COLO829 (cell line): ENCODE results near the gene MXRA8.
"Not testable (repeated sequence)": the region's sequence is repeated elsewhere in the genome, so short reads cannot be mapped to it uniquely, and the experiment has no call there.

ENCODE experiments used
- DNase-seq: peaks from one replicate; pipeline ENCODE4 v3.0.0; 2012; ENCODE audit warnings: low spot score

Gene MXRA8

DNA sequence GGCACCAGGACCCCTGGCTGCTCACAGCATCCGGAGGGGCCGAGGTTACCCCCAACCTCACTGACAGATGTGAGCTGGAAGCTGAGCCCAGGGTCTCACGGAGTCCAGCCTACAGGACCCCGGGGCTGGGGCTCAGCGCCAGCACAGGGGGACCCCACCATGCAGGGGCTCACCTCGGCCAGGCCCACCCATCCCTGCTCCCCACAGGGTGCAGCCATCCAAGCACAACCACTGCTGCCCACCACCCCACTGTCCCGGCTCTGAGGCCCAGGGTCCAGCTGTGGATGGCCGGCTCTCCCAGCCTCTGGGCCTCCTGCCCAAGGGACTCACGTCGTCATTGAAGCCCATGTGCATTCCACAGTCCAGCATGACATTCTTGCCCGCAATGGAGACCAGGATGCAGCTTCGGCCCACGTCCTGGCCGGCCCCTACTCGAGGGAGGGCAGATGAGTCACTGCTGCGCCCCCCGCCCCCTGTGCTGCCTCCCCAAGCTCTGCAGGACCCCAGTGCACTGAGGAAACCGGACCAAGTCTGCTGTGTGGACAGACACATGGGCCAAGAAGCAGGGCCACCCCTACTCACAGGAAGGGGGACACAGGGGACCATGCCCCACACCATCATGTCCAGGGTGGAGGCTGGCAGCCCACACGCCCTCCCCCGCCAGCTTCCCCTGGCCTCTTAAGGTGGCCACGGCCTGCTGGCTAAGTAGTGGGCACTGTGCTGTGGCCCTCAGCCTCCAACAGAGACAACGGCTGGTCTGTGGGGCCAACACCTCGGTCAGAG is 37.5 kb downstream of the MXRA8 start:
- DNase-seq, result no peak

DNA sequence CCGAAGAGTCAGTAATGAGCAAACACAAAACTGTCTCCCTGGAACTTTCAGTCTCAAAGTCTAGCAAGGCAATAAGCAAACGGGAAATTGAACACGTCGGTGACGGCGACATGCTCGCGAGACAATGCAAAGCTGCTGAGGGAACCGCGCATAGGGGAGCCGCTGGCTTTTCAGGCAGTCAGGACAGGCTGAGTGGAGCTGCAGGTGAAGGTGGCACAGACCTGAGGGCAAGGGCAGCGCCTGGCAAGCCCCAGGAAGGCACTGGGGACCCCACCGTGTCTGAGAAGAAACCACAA is 38.8 kb downstream of the MXRA8 start:
- DNase-seq, result no peak

- no peak for DNase-seq
These were observed 39.3 kb downstream of the MXRA8 start for GRCh38 chr1:1318777-1319645.

GRCh38 chr1:1318131-1318652 is 40.2 kb downstream of the MXRA8 start:
- no peak for DNase-seq

DNA sequence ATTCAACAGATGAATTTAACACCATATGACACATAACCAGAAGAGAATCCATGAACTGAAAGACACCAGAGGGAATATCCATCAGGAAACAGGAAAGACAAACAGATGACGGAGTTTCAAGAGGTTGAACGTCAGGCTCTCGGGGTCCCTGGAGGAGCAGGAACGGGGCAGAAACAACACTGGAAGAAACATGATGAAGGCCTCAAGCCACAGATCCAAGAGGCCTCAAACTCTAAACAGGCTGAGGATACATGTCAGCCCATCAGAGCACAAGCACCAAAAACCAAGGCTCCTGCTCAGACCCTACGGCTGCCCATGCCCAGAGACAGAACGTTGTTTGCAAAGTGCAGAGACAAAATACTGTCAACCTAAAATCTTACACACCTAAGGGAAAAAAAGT is 40.9 kb downstream of the MXRA8 start:
- no peak for DNase-seq

- not testable (repeated sequence) for DNase-seq
These were observed 42.2 kb downstream of the MXRA8 start for GRCh38 chr1:1316199-1316598.

GRCh38 chr1:1315435-1315954 is 42.9 kb downstream of the MXRA8 start:
- DNase-seq, result no peak

GRCh38 chr1:1314678-1315335 is 43.5 kb downstream of the MXRA8 start:
- DNase-seq, result no peak

GRCh38 chr1:1314237-1314586 is 44.1 kb downstream of the MXRA8 start:
- no peak for DNase-seq

GRCh38 chr1:1313500-1314236 is 44.7 kb downstream of the MXRA8 start:
- no peak for DNase-seq

DNA sequence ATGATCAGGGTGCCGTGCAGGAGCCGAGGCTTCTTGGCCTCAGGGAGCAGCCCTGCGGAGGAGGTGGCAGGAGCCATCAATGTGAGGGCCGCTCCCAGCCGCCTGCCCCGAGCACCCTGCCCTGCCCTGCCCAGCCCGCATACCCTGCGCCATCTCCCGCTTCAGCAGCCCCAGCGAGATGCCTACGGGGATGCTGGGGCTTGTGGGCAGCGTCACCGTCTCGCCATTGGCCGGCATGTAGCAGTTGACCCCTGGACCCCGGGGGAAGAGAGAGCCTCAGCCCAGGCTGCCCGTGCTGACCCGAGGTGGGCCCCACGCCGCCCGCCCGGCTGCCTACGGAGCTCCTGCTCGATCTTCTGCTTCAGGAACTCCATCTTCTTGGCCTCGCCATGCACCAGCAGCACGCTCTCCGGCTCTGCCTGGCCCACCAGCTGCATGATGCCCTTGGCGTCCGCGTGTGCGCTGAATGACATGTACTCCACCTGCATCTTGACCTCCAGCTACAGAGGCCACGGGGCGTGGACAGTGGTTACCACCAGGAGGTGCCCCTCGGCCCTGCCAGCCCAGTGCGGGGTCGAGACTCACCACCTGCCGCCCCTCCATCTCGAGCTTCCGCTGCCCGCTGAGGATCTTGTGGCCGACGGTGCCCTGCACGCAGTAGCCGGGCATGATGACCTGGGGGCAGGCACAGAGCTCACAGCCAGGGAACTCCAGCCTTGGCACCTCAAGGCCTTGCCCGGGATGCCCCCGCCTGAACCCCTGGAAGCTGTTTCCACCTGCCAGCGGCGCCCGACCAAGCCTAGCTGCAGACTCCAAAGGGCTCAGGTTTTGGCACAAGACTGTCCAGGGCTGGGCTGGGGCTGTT is 45.7 kb downstream of the MXRA8 start:
- no peak for DNase-seq

GRCh38 chr1:1311107-1312104 is 46.9 kb downstream of the MXRA8 start:
- DNase-seq, result no peak

- DNase-seq, result no peak
These were observed 47.8 kb downstream of the MXRA8 start for GRCh38 chr1:1310476-1311053.

DNA sequence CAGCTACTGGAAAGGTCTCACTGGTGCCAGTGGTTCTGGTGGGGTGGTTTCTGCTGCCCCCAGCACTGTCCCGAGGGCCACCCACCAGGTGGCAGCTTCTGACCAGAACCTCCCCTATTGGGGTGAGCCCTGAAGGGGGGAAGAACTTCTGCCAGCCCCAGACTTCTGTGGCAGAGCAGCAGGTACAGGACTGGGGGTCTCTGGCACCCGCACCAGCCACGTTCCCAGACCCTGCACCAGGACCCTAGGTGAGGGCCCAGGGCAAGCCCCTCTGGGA is 48.3 kb downstream of the MXRA8 start:
- no peak for DNase-seq

- no peak for DNase-seq
These were observed 48.9 kb downstream of the MXRA8 start for GRCh38 chr1:1309251-1310108.

DNA sequence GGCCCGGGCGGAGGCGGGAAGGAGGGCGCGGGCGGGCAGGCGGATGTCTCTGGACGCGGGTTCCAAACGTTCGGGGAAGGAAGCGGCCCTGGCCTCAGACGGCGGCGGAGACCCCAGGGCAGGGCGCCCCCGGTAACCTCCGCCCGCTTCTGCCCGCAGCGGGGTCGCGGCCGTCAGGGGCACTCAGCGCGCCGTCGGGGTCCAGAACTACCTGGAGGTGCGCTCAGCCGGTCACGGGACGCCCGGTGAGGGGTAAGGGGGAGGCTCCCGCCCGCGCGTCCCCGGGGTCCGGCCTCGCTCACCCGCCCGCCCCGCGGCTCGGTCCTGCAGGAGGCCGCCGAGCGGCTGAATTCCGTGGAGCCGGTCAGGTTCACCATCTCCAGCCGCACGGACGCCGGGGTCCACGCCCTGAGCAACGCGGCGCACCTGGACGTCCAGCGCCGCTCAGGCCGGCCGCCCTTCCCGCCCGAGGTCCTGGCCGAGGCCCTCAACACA is 49.6 kb downstream of the MXRA8 start:
- DNase-seq, result no peak

DNA sequence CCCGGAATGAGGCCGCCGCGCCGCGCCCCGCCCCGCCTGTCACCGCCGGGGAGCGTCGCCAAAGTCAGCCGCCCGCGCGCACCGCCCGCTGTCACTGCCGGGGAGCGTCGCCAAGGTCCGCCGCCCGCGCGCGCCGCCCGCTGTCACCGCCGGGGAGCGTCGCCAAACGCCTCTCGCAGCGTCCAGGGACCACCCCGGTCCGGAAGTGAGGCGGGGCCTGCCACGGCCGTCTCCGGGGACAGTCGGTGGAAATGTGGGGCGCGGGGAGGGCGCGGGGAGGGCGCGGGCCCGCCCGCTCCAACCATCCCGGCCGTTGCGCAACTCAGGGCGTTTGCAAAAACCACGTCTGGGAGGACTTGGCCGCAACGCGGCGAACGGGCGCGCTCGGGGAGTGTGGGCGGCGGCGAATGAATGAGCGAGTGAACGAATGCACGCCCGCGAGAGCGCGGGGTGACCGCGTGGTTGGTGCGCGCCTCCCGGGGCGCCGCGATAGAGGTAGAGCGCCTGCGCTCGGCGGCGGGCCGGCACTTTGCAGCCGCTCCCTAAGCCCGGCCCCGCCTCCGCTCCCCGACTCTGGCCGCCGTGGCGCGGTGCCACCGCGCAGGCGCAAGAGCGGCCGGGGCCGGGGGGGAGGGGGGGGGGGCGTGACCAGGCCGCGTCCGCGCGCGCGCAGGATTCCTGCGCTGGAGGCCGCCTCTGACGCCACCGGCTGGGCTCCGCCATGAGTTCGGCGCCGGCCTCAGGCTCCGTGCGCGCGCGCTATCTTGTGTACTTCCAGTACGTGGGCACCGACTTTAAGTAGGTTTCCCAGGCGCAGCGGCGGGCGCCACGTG is 50.2 kb downstream of the MXRA8 start, which contains the start of the genes ACAP3 and PUSL1:
Gene ACAP3 (minus strand): TSS at position 8 of the 833 bp plus-strand sequence. CDS start 115 bp downstream, outside the sequence.
Gene PUSL1 (plus strand): TSS at position 675 of the 833 bp plus-strand sequence. CDS start 47 bp downstream, at position 722.
- DNase-seq, result peak; percentile 94
